Stimulated activated CD8-positive, alpha-beta memory T cell treated with anti-CD3 and anti-CD28 coated beads, Interleukin-4, amount 100 ng/mL, for 4 hours (primary cell): ENCODE results near the gene SDF4.

Source experiments
- DNase-seq, 2 donors: peaks; one replicate each; pipeline ENCODE4 v3.0.0-alpha.2; 2020; ENCODE audit warnings: low read depth in 2 of 2, low spot score in 1 of 2

The SDF4 gene

DNA sequence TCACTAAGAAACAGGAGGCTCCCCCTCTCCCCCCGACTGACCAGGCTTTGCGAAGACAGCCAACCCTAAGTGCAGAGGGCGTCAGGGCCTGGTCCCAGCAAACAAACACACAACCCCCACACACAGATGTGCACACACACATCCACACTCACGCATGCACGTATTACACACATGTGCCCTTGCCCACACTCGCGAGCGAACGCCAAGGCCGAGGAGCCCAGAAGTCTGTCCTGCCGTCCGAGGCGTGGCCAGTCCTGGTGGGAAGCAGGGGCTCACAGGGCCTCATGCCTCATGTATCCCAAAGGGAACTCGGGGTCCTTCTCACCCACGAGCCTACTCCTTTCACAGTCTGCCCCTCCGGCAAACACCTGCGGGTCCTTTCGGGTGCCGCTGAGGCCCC lies 2.0 kb downstream of the SDF4 start:
- DNase-seq: no peak

DNA sequence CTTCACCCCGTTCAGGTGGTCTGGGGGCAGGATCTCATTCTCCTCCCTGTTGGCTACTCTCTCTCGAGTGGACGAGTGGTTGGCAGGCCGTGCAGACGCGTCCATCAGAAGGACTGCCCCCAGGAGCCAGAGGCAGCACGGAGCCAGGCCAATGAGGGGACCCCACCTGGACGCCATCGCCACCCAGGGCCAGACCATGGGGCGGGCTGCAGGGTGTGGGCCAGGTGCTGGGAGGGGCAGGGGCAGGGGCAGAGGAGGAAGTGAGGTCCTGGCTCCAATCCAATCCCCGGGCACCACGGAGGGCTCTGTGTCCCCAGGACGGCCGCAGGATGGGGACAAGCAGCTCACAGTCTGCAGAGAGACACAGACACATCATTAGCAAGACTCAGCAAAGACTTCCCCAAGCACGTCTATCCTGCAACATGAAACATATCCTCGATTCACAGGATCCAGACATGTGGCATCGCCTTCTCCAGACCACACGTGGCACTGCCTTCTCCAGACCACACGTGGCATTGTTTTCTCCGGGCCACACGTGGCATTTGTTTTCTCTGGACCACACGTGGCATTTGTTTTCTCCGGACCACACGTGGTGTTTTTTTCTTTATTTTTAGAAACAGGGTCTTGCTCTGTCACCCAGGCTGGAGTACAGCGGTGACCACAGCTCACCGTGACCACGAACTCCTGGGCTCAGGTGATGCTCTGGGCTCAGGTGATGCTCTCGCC lies 3.0 kb downstream of the SDF4 start:
- no peak for DNase-seq

- DNase-seq: no peak
Observed at GRCh38 chr1:1228187-1228586, 3.6 kb downstream of the SDF4 start.

GRCh38 chr1:1227386-1227785 lies 4.4 kb downstream of the SDF4 start:
- no peak for DNase-seq

GRCh38 chr1:1226566-1227362 lies 5.0 kb downstream of the SDF4 start:
- no peak for DNase-seq

DNA sequence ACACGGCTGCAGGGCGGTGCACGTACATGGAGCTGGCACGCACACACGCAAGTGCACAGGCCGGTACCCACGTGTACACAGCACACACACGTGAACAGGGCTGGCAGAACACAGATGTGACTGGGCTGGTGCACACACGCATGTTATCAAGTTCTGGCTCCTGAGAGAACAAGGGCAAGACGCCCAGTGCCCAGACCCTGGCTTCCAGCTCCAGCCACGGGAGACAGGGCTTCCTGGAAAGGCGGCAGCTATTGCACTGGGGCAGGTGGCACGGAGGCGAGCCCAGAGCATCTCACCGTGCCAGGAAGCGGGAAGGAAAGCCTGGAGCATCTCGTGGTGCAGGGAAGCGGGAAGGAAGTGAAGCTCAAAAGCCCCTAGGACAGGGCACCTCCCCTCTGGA lies 5.9 kb downstream of the SDF4 start:
- no peak for DNase-seq

- no peak for DNase-seq
Observed at GRCh38 chr1:1225238-1225845, 6.5 kb downstream of the SDF4 start.

DNA sequence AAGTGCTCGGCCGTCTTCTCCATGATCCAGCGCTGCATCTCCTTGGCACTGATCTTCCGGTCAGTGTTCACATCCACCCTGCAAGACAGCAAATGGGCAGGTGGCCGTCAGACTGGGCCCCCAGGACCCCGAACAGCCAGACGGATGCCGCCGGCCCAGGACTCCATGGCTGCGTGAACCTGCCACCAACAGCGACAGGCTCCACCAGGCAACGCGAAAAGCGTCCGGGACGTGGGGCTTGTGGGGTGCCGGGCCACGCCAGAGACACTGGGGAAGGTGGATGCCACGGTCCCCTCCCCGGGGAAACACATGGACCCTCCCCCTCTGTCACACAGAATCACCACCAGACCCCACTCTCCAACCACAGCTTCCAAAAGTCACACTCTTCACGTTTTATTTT lies 7.9 kb downstream of the SDF4 start:
- DNase-seq: no peak

DNA sequence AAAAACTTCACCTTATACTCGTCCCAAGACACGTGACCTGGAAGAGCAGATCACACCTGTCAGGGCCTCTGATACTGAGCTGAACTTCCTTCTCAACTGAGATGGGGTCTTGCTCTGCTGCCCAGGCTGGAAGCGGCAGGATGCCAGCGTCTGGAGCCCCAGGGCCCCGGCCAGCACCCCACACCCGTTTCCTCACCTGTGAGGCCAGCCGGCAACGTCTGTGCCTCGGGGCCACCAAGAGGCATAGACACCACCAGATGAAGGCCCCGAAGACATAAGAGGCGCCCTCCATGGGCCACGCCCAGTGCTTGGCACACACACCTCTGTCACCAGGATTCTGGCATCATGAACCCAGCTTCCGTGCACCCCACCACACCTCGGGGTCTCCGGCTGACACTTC lies 8.5 kb downstream of the SDF4 start:
- DNase-seq: no peak

DNA sequence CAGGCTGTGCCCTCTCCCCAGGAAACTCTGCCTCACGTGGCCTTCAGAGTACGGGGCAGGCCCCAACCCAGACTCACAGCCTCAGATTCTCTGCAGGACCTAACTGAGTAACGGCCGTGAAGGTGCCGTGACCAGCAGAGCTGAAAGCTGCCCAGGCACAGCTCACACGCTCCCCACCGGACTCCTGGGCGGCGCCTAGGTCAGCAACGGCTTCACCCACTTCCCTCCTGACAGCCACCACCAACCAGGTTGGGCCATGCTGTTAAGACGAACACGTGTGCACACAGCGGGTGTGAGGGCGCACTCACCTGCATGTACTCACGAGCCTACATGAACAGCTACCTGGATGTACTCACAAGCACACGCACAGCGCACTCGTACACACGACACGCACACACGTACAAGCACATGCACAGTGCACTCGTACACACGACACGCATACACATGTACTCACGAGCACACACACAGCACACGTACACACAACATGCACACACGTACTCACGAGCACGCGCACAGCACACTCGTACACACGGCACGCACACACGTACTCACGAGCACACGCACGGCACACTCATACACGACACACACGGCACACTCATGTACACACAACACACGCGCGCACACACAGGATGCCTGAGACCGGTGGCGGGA lies 9.1 kb downstream of the SDF4 start:
- no peak for DNase-seq

DNA sequence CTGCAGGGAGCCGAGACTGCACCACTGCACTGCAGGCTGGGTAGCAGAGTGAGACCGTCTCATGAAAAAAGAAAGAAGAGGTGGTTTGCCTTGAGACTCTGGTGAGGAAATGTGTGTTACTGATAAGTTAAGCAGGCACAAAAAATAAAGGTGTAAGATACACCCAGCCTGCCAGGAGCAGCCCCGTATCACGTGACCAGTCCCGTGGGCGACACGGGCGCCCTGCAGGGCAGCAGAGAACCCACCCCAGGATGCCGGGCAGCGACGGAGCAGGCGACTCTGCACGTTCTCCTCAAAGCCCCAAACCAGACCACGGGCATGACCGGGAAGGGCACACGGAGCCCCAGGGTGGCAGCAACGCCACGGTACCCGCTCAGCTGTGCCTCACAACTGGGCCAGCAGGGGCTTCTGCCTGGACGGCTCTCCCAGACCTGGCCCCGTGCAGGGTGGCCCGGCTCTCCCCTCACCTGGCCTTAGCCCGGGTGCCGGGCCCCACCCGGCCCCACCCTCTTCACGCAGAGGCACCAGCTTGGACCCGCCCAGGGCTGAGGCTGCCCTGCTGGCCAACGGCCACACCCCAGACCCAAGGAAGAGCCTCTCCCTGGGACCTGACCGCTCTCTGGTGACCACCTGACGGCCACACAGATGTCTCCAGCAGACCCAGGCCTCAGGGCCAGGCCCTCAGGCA lies 9.8 kb downstream of the SDF4 start:
- DNase-seq: no peak

- no peak for DNase-seq
Observed at GRCh38 chr1:1220197-1220596, 11.6 kb downstream of the SDF4 start.

GRCh38 chr1:1219341-1219740 lies 12.5 kb downstream of the SDF4 start:
- no peak for DNase-seq

- no peak for DNase-seq
Observed at GRCh38 chr1:1218524-1219200, 13.1 kb downstream of the SDF4 start.

GRCh38 chr1:1217621-1218523 lies 13.9 kb downstream of the SDF4 start:
- DNase-seq: no peak

DNA sequence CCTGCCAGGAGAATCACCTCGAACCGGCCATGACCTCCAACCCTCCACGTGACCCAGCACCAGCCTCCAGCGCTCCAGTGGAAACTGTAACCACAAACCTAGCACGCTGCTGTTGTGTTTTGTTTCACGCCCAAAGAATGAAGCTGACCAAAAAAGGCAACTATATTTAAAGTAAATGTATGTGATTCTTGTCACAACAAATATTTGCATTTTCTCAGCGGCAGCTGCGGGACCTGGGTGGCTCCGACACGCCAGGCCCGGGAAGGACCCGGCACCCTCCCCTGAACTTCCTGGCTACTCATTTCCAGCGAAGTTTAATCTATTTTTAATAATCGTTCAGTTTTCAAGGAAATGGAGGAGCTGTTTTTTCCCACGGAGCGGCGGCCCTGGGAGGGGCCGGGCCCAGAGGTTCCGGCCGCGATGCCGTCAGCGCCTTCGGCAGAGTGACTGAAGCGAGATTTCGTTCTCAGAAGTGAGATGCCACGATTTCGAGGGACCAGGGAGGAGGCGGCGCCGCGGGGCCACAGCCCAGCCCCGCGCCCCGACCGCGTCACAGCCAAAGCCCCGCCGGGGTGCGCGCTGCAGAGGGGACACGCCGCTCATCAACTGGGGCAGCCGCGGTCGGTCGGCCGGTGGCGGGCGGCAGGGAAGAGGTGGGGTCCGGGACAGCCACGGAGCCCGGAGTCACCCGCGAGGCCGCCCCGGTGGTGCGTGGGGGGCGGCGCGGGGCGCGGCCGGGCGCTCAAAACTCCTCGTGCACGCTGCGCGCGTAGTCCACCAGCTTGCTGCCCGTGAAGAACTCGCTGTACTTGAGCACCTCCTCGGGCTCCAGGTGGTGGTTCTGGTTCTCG lies 14.8 kb downstream of the SDF4 start:
- no peak for DNase-seq

GRCh38 chr1:1215881-1216605 lies 15.8 kb downstream of the SDF4 start:
- DNase-seq: no peak

DNA sequence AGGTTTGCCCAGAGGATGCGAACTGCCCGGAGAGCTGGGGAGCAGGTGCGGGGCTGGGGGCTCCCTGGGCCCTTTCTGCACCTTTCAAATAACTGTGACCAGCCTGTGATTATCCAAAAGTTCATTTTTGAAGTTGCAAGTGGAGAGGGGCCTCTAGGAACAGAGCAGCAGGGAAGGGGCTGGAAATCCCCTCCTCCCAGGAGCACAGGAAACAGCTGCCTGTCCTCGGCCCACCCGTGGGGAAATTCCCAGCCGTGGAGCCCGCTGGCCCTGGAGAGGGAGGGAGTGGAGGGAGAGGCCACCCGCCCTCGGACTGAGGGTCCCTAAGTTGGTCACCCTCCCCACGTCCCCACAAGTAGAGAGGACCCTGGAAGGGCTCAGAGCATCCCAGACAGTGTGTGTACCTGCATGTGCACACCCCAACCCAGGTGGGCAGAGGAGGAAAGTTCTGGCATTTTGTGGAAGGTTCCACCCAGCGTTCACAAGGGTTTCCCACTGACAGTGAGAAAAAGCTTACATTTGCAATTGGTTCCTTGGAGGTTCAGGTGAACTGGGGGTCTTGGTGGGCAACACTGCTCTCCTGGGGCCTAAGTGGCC lies 16.6 kb downstream of the SDF4 start:
- no peak for DNase-seq
